ENCODE measurements around the gene CIPC.
A peak's percentile ranks its signal among the peaks of the same experiment; 100 is the strongest.

CIPC gene

DNA sequence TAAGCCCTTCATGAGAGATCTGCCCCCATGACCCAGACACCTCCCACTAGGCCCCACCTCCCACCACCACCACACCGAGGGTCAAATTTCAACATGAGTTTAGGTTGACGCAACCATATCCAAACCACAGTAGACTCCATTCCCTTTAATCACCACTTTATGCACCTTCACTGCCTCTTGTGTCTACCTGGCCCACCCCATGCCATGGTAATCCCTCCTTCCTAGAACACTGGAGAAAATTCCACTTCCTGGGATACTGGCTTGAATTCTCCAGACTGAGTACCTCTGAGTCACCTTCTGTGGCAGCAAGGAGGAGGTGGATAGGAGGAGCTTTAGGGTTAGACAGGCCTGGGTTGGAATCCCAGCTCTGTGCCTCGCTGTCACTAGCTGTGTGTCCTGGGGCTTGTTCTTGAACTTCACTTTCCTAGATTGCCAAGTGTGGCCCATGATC is 26.1 kb upstream of the CIPC start:
- DNase-seq, result no peak

DNA sequence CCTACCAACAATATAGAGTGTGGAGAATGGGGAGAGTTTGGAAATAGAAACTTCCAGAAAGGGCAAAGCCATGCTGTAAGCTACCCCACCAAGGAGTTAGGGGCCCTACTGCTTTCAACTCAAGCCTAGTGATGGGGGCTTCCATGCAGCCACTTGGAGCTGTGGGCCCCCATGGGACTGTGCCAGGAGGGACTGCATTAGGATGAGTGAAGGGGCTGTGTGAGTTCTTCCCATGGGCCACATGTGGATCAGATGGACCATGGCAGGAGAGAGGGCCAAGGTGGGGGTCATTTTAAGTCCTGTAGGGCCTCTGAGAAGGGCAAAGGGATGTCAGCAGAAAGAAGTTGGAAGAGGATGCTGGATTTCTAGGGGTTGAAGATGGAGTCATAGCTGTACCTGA is 23.1 kb upstream of the CIPC start:
- DNase-seq, result no peak

GRCh38 chr14:77076113-77076631 is 21.9 kb upstream of the CIPC start:
- DNase-seq, result no peak

DNA sequence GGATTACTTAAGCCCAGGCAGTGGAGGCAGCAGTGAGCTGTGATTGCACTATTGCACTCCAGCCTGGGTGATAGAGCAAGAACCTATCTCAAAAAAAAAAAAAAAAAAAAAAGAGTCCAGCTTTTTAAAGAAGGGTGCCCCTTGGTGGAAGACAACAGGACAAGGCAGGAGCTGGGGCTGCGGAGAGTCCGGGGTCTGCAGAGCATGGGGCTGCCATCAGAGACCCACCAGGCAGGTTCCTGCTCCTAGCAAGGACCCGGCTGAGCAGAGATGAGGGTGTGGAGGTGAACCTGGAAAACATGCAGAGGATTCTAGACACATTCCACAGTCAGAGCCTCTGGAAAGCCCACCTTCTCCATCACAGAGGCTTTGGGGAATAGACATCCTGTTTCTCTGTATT is 21.0 kb upstream of the CIPC start:
- no peak for DNase-seq

GRCh38 chr14:77082356-77082755 is 15.7 kb upstream of the CIPC start:
- DNase-seq, result no peak

GRCh38 chr14:77083082-77083481 is 15.0 kb upstream of the CIPC start:
- no peak for DNase-seq

DNA sequence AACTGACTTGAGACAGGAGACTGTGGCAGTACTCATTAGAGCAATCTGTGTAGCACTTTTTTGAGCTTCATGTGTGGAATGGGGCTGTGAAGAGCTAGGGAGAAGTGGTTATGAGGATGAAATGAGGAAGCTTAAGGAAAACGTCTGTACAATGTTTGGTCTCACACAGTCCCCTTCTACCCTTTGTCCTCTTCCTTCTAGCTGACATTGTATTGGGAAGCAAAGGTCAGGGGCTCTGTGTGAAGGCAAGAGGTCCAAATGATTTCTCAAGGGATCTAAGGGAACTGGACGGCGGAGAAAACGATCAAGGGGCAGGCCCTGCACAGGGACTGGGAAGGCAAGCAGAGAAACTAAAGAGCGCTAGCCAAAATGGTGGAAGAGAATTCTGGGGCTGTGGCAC is 13.1 kb upstream of the CIPC start:
- no peak for DNase-seq

DNA sequence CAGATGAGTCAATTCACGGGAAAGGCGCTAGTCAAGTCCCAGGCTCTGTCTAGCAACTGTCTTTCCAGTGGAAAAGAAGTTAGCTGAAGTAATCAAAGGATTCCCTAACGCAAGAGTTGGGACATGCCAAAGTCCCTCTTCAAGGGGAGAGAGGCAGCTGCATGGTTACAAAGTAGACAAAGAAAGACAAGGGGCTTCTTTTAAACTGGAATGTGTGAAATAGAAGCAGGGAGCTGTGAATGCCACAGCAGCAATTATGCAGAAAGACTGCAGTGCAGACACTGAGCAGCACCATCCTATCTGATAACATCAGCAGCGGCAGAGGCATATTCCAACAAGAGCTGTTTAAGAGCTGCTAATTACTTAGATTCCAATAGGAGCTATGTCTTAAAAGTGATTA is 12.5 kb upstream of the CIPC start:
- DNase-seq, result no peak

DNA sequence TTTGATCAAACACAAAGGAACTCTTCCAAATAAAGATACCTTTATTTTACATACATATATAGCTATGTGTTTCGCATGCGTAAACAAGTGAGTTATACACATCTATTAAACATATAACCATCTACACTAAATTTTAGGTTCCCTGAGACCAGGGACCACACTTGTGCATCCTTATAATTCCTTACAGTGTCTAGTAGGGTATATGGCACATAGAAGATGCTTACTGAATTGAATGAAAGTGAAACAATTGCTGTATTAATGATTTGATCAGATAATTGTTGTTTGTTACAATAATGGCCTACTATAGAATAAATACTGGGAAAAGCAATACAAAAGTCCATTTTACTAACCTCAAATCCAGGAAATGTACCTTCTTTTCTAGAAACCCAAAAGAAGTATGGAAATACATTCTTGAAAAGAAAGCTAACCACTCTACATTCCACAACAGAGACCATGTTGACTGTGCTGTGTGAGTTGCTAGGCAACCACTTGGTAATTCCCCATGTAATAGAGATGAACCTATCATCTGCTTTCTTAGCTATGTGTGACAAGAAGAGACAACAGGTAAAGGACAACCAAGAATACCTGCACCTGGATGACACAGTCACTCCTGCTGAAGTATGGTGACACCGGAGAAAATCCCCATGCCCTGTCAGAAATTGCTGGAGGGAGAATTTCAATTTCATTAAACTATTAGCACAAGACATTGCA is 11.9 kb upstream of the CIPC start:
- no peak for DNase-seq

DNA sequence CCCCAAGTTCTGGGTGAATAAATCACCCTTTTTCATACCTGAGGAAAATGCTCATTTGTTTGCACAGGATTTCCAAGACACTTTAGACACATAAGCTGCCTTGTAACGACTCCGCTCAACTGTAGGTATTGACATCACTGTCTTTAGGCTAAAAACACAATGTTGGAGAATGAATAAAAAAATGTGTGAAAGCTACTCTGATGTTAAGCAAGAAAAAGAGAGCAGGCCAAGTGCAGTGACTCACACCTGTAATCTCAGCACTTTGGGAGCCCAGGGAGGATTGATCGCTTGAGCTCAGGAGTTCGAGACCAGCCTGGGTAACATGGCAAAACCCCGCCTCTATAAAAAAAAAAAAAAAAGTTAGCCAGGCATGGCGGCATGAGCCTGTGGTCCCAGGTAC is 11.1 kb upstream of the CIPC start:
- no peak for DNase-seq

DNA sequence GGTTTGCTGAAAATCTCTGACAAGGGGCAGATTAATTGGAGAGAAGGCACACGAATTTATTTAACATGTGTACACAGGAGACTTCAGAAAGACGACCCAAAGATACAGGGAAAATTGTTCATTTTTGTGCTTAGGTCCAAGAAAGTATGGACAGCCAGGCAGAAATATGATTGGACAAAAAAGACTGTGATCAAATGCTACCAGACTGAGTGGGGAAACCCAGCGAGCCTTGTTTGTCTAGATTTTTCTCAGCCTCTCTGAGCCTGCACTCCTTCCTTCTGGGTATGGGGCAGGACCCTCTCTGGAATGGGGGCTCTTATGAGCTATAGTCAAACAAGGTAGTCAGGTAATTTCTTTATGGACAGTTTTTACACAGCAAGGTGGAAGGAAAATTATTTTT is 10.4 kb upstream of the CIPC start:
- DNase-seq, result no peak

DNA sequence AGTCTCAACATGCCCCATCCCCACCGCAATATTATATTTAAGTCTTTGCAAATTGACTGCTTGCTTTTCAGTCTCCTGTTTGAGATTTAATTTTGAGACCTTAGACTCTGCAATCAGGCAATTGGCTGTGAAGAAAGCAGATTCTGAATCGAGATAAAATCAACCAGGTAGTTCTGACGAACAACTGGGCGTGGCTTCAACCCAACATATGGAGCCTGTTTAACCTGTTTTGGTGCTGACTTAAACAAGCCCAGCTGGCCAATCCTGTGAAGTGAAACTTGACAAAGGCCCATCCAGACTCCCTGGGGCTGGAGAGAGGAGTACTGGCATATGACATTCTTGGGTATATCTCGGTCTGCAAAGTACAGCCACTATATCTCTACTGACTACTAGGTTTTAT is 9.8 kb upstream of the CIPC start:
- no peak for DNase-seq

DNA sequence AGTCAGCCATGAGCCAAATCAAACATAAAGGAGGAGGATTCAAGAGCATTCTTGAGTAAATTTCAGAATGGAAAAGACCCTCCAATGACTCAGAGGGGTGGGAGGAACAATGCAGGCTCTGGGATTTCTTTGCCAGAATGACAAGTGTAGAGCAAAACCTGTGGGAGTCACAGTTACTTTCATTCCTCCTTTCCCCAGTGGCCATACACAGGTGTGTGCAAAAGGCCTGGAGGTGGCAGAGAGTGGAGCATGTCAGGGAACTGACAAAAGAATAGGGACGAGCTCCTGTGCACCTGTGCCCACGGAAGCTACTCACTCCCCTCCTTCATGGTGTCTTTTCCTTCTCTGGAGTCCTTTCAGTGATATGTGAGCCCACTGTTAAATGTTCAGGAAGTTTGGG is 9.4 kb upstream of the CIPC start:
- no peak for DNase-seq

DNA sequence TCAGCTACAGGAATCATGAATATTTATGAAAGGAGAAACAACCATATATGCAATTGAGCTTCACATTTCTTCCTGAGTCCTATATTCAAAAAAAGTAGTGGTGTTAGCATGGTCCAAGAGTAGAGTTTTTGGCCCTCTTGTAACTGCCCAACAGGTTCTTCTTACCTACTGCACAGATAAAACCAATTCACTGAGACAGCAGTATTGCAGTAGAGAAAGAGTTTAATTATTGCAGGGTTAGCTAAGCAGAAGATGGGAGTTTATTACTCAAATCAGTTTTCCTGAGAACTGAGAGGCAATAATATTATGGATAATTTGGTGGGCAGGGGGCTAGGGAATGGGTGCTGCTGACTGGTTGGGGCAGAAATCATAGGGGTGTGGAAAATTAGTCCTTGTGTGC is 6.5 kb upstream of the CIPC start:
- no peak for DNase-seq

GRCh38 chr14:77092676-77093075 is 5.4 kb upstream of the CIPC start:
- DNase-seq, result no peak

- peak; percentile 80 for DNase-seq
Observed at GRCh38 chr14:77094672-77095284, 3.3 kb upstream of the CIPC start.

GRCh38 chr14:77097006-77097699 is 905 bp upstream of the CIPC start:
- DNase-seq, result no peak

DNA sequence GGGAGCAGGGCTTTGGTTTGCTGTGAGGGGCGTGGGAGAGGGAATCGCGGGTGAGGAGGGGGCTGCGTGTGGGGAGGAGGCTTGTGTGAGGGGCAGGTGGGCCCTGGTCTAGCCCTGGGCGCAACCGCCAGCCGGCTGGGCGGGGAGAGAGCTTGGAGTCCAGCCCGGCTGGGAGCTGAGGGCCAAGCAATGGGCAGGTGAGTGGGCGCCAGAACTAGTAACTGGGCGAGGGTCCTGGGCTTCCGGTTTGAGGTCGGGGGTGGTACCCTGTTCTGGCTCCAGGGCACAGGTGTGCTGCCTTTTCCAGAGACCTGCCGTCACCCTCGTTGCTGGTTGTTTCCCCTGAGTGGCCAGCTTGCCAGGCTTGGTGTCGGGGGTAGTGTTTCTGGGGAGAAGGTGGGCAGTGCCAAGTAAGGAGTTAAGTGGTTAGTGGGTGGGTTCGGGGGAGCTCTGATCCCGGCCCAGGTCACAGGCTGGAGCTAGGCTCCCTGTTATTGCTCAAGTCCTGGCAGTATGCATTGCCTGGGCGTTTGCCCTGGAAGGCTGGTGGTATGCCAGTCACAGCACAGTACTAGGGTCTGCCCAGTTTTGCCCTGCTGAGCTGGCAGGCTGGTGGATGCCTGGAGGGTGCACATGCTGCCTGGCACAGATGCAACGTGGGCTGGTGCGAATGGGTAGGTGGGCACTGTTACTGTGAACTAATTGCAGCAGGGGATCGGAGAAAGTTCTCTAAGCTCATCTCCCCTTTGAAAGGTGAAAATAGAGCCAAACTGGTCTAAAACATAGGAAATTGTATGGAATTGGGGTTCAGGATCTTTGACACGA is 683 bp downstream of the CIPC start:
- no peak for DNase-seq

- DNase-seq, result no peak
Observed at GRCh38 chr14:77099425-77100167, 1.5 kb downstream of the CIPC start.

- no peak for DNase-seq
Observed at GRCh38 chr14:77100961-77101360, 2.9 kb downstream of the CIPC start.

- no peak for DNase-seq
Observed at GRCh38 chr14:77102154-77102553, 4.1 kb downstream of the CIPC start.

DNA sequence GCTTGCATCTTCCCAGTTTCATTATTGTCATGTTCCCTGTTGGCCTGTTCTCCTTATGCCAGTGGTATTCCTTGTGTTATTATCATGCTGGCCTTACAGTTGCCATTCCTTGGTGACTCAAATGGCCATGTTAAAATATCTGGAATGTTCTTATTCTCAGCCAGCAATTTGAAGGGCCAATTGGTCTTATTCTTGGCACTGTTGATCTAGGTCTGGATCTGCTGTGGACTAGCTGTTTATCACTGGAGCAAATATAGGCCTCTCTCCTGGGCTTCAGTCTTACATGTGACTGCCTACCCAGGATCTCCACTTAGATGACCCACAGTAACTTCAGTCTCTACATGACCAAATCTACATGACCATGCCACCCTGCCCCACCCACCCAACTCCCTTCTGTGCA is 5.4 kb downstream of the CIPC start:
- DNase-seq, result no peak

DNA sequence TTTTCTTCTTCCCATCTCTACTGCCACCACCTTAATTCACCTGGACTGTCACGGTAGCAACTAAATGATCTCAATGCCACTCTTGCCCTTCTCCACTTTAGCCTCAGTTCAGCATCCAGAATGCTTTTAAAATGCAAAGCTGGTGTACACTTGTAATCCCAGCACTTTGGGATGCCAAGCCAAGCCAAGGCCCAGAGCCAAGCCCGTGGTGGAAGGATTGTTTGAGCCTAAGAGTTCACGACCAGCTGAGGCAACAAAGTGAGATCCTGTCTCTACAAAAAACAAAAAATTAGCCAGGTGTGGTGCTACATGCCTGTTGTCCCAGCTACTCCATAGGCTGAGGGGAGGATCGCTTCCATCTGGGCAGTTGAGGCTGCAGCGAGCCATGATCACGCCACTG is 5.9 kb downstream of the CIPC start:
- DNase-seq, result no peak
